ENCODE results near the gene LRRC55. TPM values are rescaled to one million over a fixed set of nuclear protein-coding genes. Genes with fewer than 3 reads are reported as not detected.
A peak's percentile ranks its signal among the peaks of the same experiment; 100 is the strongest.

Gene LRRC55
- total RNA-seq (2014; rRNA removed; shearing (Covaris generic)) = under 0.01 and 0.03 TPM in 2 replicates

- peak; percentile 18 for DNase-seq (ENCODE audit: low read depth)
Measured at GRCh38 chr11:57181678-57182305, at the start of gene LRRC55. Gene LRRC55, plus strand, starts transcription at chr11:57181953. Its CDS starts 70 bp downstream, at chr11:57182023.

- DNase-seq (ENCODE audit: low read depth) = no peak
Measured at GRCh38 chr11:57133366-57134038, 48.3 kb upstream of the LRRC55 start.

- no peak for DNase-seq (ENCODE audit: low read depth)
Measured at GRCh38 chr11:57134284-57134683, 47.5 kb upstream of the LRRC55 start.

- no peak for DNase-seq (ENCODE audit: low read depth)
Measured at GRCh38 chr11:57135020-57135751, 46.6 kb upstream of the LRRC55 start.

GRCh38 chr11:57140568-57140967 is 41.2 kb upstream of the LRRC55 start:
- DNase-seq (ENCODE audit: low read depth) = no peak

- no peak for DNase-seq (ENCODE audit: low read depth)
Measured at GRCh38 chr11:57143459-57143858, 38.3 kb upstream of the LRRC55 start.

- no peak for DNase-seq (ENCODE audit: low read depth)
Measured at GRCh38 chr11:57144075-57144474, 37.7 kb upstream of the LRRC55 start.

GRCh38 chr11:57144531-57145320 is 37.0 kb upstream of the LRRC55 start:
- no peak for DNase-seq (ENCODE audit: low read depth)

- no peak for DNase-seq (ENCODE audit: low read depth)
Measured at GRCh38 chr11:57146301-57146700, 35.5 kb upstream of the LRRC55 start.

GRCh38 chr11:57148621-57149020 is 33.1 kb upstream of the LRRC55 start:
- DNase-seq (ENCODE audit: low read depth) = no peak

- peak; percentile 19 for DNase-seq (ENCODE audit: low read depth)
Measured at GRCh38 chr11:57150454-57150917, 31.3 kb upstream of the LRRC55 start.

GRCh38 chr11:57152134-57152533 is 29.6 kb upstream of the LRRC55 start:
- DNase-seq (ENCODE audit: low read depth) = no peak

- no peak for DNase-seq (ENCODE audit: low read depth)
Measured at GRCh38 chr11:57153448-57153847, 28.3 kb upstream of the LRRC55 start.

GRCh38 chr11:57154739-57155138 is 27.0 kb upstream of the LRRC55 start:
- no peak for DNase-seq (ENCODE audit: low read depth)

GRCh38 chr11:57155400-57155799 is 26.4 kb upstream of the LRRC55 start:
- peak; percentile 25 for DNase-seq (ENCODE audit: low read depth)

GRCh38 chr11:57155838-57156607 is 25.7 kb upstream of the LRRC55 start:
- DNase-seq (ENCODE audit: low read depth) = no peak

GRCh38 chr11:57156928-57157327 is 24.8 kb upstream of the LRRC55 start:
- no peak for DNase-seq (ENCODE audit: low read depth)

- DNase-seq (ENCODE audit: low read depth) = no peak
Measured at GRCh38 chr11:57157624-57158023, 24.1 kb upstream of the LRRC55 start.

GRCh38 chr11:57158180-57158579 is 23.6 kb upstream of the LRRC55 start:
- no peak for DNase-seq (ENCODE audit: low read depth)

- DNase-seq (ENCODE audit: low read depth) = no peak
Measured at GRCh38 chr11:57158599-57158998, 23.2 kb upstream of the LRRC55 start.

- no peak for DNase-seq (ENCODE audit: low read depth)
Measured at GRCh38 chr11:57160665-57161064, 21.1 kb upstream of the LRRC55 start.

Measured in Daoy (cell line).